Nucleus accumbens (tissue), 56 donors: Measurements from ENCODE around the gene SIRT6.
"Not testable (repeated sequence)": the region's sequence is repeated elsewhere in the genome, so short reads cannot be mapped to it uniquely, and the experiment has no call there.

Source experiments
- DNase-seq, 56 donors: peaks; one replicate each; lab custom pipeline; 2025; lab: John Stamatoyannopoulos, UW

SIRT6 gene

DNA sequence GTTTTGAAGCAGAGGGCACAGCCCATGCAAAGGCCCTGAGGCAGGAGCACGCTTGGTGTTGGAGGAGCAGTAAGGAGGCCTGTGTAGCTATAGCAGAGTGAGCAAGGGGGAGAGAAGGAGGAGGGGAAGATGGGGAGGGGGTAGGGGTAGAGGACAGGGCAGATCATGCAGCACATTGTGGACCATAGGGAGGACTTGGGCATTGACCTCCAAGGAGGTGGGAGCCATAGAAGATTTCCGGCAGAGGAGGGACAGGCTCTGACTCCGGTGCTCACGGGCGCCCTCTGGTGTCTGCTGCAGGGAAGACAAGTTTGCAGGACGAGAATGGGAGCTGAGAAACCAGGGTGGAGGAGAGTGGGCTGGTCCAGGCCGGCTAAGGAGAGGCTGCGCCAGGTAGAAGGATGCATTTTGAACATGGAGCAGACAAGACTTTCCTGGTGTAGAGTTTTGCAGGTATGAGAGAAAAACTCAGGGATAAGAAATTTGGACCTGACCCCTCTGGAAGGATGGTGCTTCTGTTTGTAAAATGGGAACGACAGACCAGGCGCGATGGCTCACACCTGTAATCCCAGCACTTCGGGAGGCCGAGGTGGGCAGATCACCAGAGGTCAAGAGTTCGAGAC lies 42.6 kb downstream of the SIRT6 start:
- DNase-seq: peak in 45 of 56 donors; percentile 2 to 80 (median 23)

DNA sequence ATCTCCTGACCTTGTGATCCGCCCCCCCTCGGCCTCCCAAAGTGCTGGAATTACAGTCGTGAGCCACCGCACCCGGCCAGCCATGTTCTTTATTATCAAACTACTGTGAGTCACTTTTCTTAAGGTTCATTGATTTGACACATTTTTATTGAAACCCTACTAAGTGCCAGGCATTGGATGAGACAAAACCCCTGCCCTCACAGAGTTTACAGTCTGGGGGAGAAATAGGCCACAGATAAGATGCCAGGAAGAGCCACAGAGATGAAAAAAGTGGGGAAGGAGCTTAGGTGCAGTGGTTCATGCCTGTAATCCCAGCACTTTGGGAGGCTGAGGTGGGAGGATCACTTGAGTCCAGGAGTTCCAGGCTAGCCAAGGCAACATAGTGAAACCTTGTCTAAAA lies 43.9 kb downstream of the SIRT6 start:
- DNase-seq: no peak

DNA sequence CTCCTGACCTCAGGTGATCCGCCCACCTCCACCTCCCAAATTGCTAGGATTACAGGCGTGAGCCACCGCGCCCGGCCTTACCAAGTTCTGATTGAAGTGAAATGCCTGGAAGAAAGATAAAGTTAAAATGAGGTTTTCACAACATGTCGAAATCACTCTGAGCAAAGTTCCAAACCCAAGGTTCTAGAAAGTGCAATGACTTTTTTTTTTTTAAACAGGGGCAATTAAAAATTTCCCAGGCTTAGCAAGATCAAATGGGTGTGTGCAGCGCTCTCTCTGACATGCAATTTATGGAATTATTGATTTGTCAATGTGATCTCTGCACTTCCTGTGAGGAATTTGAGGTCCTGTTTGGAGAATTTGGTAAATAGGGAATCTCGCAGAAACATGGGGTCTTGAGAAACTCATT lies 45.7 kb downstream of the SIRT6 start:
- DNase-seq: no peak

DNA sequence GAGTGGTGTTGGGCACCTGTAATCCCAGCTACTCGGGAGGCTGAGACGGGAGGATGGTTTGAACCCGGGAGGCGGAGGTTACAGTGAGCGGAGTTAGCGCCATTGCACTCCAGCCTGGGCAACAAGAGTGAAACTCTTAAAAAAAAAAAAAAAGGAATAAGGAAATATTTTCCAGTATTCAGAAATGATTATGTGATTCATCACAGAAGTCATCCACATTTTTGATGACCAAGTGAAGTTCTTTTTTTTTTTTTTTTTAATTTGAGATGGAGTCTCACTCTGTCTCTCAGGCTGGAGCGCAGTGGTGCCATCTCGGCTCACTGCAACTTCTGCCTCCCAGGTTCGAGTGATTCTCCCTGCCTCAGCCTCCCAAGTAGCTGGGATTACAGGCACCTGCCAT lies 47.0 kb downstream of the SIRT6 start:
- not testable (repeated sequence) for DNase-seq

DNA sequence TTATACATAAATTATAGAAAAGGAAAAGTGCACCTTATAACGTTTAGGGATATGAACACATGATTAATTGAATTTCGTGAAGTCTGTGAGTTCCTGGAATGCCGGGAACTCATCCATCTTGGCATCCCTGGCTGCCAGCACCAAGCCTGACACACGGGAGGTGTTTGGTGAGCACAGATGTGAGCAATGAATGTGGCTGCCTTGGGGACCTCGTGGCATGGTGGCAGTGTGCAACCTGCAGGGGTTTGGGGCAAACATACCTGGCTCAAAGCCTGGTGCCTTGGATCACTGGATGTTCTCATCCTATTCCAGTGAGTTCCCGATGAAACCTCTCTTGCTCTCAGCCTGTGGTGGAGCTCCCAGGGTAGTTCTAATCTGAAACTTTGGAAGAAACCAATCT lies 48.0 kb downstream of the SIRT6 start:
- DNase-seq: no peak

DNA sequence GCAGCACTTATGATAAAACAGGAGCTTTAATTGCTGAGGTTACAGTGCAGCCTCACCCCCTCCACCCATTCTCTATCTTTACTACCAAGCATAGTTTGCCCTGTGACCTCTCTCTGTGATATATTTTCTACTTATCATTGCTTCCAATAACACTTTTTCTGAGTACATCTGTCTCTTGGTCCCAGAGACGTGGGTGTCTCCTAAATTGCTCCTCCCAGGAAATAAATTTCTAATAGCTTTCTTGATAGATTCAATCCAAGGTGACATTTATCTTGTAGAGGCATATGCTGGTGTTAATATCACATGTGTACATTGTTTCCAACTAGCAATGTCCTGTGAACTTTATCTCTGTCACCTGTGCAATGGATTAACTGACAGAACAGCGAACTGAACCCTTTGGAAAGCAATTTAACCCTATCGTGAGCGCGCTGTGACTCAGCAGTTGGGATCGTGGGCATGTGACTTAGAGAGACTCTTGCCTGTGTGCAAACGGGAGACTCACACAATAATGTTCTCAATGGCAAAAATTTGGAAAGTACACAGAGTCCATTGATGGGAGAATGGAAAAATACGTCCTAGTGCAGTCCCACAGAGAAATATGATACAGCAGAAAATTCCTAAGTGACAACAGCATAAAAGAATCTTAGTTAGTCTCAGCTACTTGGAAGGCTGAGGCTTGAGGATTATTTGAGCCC lies 51.5 kb downstream of the SIRT6 start:
- no peak for DNase-seq

DNA sequence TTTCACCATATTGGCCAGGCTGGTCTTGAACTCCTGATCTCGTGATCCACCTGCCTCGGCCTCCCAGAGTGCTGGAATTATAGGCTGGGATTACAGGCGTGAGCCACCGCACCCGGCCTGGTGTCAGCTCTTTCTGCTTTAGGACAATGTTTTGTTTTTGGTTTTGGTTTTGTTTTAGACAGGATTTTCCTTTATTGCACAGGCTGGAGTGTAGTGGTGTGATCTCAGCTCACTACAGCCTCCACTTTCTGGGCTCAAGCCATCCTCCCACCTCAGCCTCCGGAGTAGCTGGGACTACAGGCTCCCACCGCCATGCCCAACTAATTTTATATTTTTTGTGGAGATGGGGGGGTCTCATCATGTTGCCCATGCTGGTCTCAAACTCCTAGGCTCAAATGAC lies 53.3 kb downstream of the SIRT6 start:
- DNase-seq: not testable (repeated sequence)

DNA sequence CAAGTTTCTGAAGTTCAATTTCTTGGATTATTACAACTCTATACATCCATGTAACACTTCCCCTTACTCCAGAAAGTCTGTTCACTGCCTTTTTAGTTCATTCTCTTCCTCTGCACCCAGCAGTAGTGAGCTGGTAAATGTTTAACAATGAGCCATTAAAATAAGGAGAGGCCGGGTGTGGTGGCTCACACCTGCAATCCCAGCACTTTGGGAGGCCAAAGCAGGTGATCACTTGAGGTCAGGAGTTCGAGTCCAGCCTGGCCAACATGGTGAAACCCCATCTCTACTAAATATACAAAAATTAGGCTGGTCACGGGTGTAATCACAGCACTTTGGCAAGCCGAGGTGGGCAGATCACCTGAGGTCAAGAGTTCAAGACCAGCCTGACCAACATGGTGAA lies 55.0 kb downstream of the SIRT6 start:
- not testable (repeated sequence) for DNase-seq

DNA sequence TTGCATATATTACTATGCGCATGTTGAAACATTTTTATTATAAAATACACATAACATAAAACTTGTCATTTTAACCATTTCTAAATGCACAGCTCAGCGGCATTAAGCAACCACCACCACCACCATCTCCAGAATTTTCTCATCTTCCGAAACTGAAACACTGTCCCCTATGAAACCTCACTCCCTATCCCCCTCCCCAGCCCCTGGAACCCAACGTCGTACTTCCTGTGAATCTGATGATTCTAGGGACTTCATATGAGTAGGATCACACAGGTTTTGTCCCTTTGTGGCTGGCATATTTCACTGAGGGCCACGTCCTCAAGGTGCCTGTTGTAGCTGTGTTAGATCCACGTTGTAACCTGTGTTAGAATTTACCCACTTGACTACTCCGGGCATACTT lies 57.7 kb downstream of the SIRT6 start:
- no peak for DNase-seq
